ENCODE data around the gene PTH2R.

- TF ChIP-seq CTCF (conservative IDR thresholded peaks at IDR 0.05) (no peak), ZFX (IDR thresholded peaks at IDR 0.05) (no peak)
These were observed 85.0 kb downstream of the PTH2R start for GRCh38 chr2:208491641-208492040.

All from C4-2B (cell line).